K562 (cell line): Measurements from ENCODE around the gene PIEZO2. TPM values are rescaled to one million over a fixed set of nuclear protein-coding genes. Genes with fewer than 3 reads are reported as not detected.
A peak's percentile ranks its signal among the peaks of the same experiment; 100 is the strongest.

Source experiments
- ATAC-seq: fragments of 200-7000 bp; cut with Tn5 transposase; 3 replicates; pipeline ENCODE4 v1.9.1; 2020; ENCODE audit warnings: moderate library complexity
- BruUV-seq: library from RNA; stranded (reverse); fragments of 400-500 nt; replicated peaks from 2 replicates; lab custom pipeline; 2021; lab: Mats Ljungman, UMichigan
- CTCF ChIA-PET: fragments of 300-600 bp; formaldehyde crosslinking; extraction: SDS; loops from one replicate; lab custom pipeline; 2021; ENCODE audit warnings: low intra/inter-chr PET ratio; lab: Yijun Ruan, JAX
- POLR2A ChIA-PET: fragments of 300-600, 350-650 bp; sonication (Branson Sonifier 250); formaldehyde crosslinking; extraction: SDS; loops from one replicate; lab custom pipeline; 2021; ENCODE audit warnings: antibody characterized with exemption, inconsistent platforms; lab: Yijun Ruan, JAX
- DNase-seq, 4 experiments: peaks; one replicate each; pipeline versions ENCODE4 v3.0.0 to v3.0.0-alpha.2; 2011 to 2018; ENCODE audit warnings: low spot score in 3 of 4, mixed read lengths in 3 of 4; ENCODE audit errors: extremely low read depth in 1 of 4
- FAIRE-seq: peaks from 2 replicates; lab custom pipeline; 2011; peaks lifted over from hg19 to GRCh38; lab: Jason Lieb, UNC
- H2AFZ ChIP-seq: 2 replicates; pipeline ENCODE4 v1.6.0; 2011; ENCODE audit warnings: low read depth, low read length, control low read depth, inconsistent platforms
- H3K27ac ChIP-seq: fragments of 200-600 bp; 3 replicates; pipeline ENCODE4 v1.8.0; 2011; ENCODE audit warnings: low read depth, mild to moderate bottlenecking, control low read depth, inconsistent platforms, low read length, moderate library complexity, mixed read lengths; ENCODE audit errors: extremely low read depth
- H3K27me3 ChIP-seq, 2 experiments: fragments of 300-600 bp in 1 of 2; 2 replicates in 1 of 2; 3 replicates in 1 of 2; pipeline versions ENCODE4 v1.6.0 to v1.8.0; 2011; ENCODE audit warnings: inconsistent platforms in 2 of 2, low read length in 2 of 2, mild to moderate bottlenecking in 1 of 2, mixed read lengths in 1 of 2, moderate library complexity in 1 of 2; ENCODE audit not compliant: control insufficient read depth in 2 of 2, insufficient read depth in 2 of 2
- H3K36me3 ChIP-seq: fragments of 300-600 bp; 3 replicates; pipeline ENCODE4 v1.8.0; 2011; ENCODE audit warnings: mild to moderate bottlenecking, low read length, inconsistent platforms; ENCODE audit not compliant: control insufficient read depth, insufficient read depth
- H3K4me1 ChIP-seq, 2 experiments: fragments of 200-600 bp in 1 of 2; replicated peaks in 1 of 2; 2 replicates in 1 of 2; 3 replicates in 1 of 2; pipeline versions ENCODE4 v1.5.1 to v1.8.0; 2011; ENCODE audit warnings: inconsistent platforms in 2 of 2, low read length in 2 of 2, mild to moderate bottlenecking in 1 of 2, mixed read lengths in 1 of 2, moderate library complexity in 1 of 2; ENCODE audit not compliant: control insufficient read depth in 2 of 2, insufficient read depth in 2 of 2
- H3K4me2 ChIP-seq: 2 replicates; pipeline ENCODE4 v1.6.1; 2011; ENCODE audit warnings: low read length, control low read depth, inconsistent platforms, mixed read lengths; ENCODE audit not compliant: insufficient read depth
- H3K4me3 ChIP-seq: fragments of 200-600 bp; sonication (generic), shearing (Covaris generic); 2 replicates; pipeline ENCODE4 v1.5.1; 2016; ENCODE audit warnings: control low read depth, inconsistent platforms
- H3K79me2 ChIP-seq: fragments of 200-600 bp; 3 replicates; pipeline ENCODE4 v1.8.0; 2011; ENCODE audit warnings: low read length, inconsistent platforms; ENCODE audit not compliant: control insufficient read depth, insufficient read depth
- H3K9ac ChIP-seq, 2 experiments: 2 replicates each; pipeline versions ENCODE4 v1.6.0 to v1.6.1; 2011; ENCODE audit warnings: low read depth in 2 of 2, low read length in 2 of 2, control low read depth in 1 of 2, inconsistent platforms in 1 of 2, mild to moderate bottlenecking in 1 of 2, mixed read lengths in 1 of 2; ENCODE audit not compliant: insufficient read depth in 1 of 2
- H3K9me1 ChIP-seq: one replicate; pipeline ENCODE4 v1.6.0; 2011; ENCODE audit warnings: inconsistent platforms, mild to moderate bottlenecking, low read length, moderate library complexity; ENCODE audit not compliant: control insufficient read depth, insufficient read depth
- H3K9me3 ChIP-seq: replicated peaks from 2 replicates; pipeline ENCODE4 v1.5.1; 2011; ENCODE audit warnings: low read depth, low read length, inconsistent platforms; ENCODE audit not compliant: control insufficient read depth, insufficient read depth
- H4K20me1 ChIP-seq: replicated peaks from 2 replicates; pipeline ENCODE4 v1.6.1; 2011; ENCODE audit warnings: low read length, inconsistent platforms, mixed read lengths; ENCODE audit not compliant: control insufficient read depth, insufficient read depth
- DPF2 ChIP-seq: fragments of 450-650 bp; IDR thresholded peaks from 2 replicates; pipeline ENCODE4 v1.6.1; 2016
- ETV1 ChIP-seq: fragments of 450-650 bp; conservative IDR thresholded peaks from 2 replicates; pipeline ENCODE4 v1.6.1; 2016; ENCODE audit warnings: missing genetic modification characterization, control low read depth, low read depth, missing compliant biosample characterization
- GABPB1 ChIP-seq: sonication (generic); formaldehyde crosslinking; IDR thresholded peaks from 2 replicates; pipeline ENCODE4 v1.8.0; 2022; ENCODE audit warnings: mild to moderate bottlenecking, missing genetic modification reagents
- IRF2 ChIP-seq: sonication (generic); formaldehyde crosslinking; IDR thresholded peaks from 2 replicates; pipeline ENCODE4 v1.8.1; 2022; ENCODE audit warnings: mild to moderate bottlenecking, missing genetic modification reagents
- MIER1 ChIP-seq: fragments of 450-650 bp; IDR thresholded peaks from 2 replicates; pipeline ENCODE4 v1.6.1; 2016; ENCODE audit warnings: antibody characterized with exemption, mild to moderate bottlenecking, low read depth
- OTX1 ChIP-seq: fragments of 450-650 bp; formaldehyde crosslinking; IDR thresholded peaks from 2 replicates; pipeline ENCODE4 v1.4.0; 2022; ENCODE audit warnings: mild to moderate bottlenecking
- TSC22D4 ChIP-seq: fragments of 450-650 bp; IDR thresholded peaks from 2 replicates; pipeline ENCODE4 v1.6.1; 2016; ENCODE audit warnings: missing genetic modification characterization, missing biosample characterization, control low read depth
- ZNF263 ChIP-seq: sonication (generic); formaldehyde crosslinking; IDR thresholded peaks from 2 replicates; pipeline ENCODE4 v1.8.0; 2022; ENCODE audit warnings: mild to moderate bottlenecking, missing genetic modification reagents, borderline replicate concordance
- ZNF57 ChIP-seq: fragments of 450-650 bp; formaldehyde crosslinking; IDR thresholded peaks from 2 replicates; pipeline ENCODE4 v1.4.0; 2020; ENCODE audit warnings: mild to moderate bottlenecking, moderate library complexity
- WGBS: fragments of 100-300 bp; shearing (Covaris generic); methylation state at CpG from one replicate; pipeline ENCODE4 v1.1.6; 2016; ENCODE audit warnings: low coverage, mixed read lengths; ENCODE audit not compliant: insufficient coverage; ENCODE audit errors: missing lambda C conversion rate; 5-methylcytosine and 5-hydroxymethylcytosine counted together
- in situ Hi-C: fragments of 300-500 bp; cut with MboI; formaldehyde crosslinking; loops from 4 replicates; pipeline ENCODE4 v1.15.0; 2018; ENCODE audit warnings: inconsistent platforms, mixed read lengths
- intact Hi-C: fragments of 100-400 bp; cut with micrococcal nuclease; formaldehyde crosslinking; loops from 2 replicates; pipeline ENCODE4 v1.14.2; 2022
- polyA plus RNA-seq, 8 experiments: library from polyadenylated mRNA; depleted of rRNA in 4 of 8; stranded (reverse) in 5 of 8; unstranded in 3 of 8; fragments of >200 nt; fragmentation: Nextera tagmentation in 2 of 8; fragmentation: Illumina TruSeq in 1 of 8; extraction: Ambion mirVana in 2 of 8; extraction: Trizol in 1 of 8; gene quantifications; 2 replicates each; pipeline versions ENCODE4 v1.2.1 to v1.2.3, GENCODE V29; 2011 to 2014; ENCODE audit warnings: inconsistent platforms in 1 of 8, missing spikeins in 1 of 8
- total RNA-seq, 7 experiments: library from RNA; depleted of rRNA in 6 of 7; stranded (reverse); fragments of >200 nt in 6 of 7; fragmentation: Illumina TruSeq in 2 of 7; extraction: Trizol in 2 of 7; gene quantifications; 2 replicates each; pipeline versions ENCODE4 v1.2.1 to v1.2.3, GENCODE V29; 2011 to 2021; ENCODE audit warnings: low replicate concordance in 1 of 7
- TF ChIP-seq, protein P1 (sequence below): fragments of 450-650 bp; formaldehyde crosslinking; IDR thresholded peaks from 2 replicates; pipeline ENCODE4 v1.4.0; 2022; ENCODE audit warnings: missing genetic modification characterization
- TF ChIP-seq, protein P2 (sequence below), 2 experiments: fragments of 450-650 bp in 1 of 2; sonication (generic) in 1 of 2; formaldehyde crosslinking in 1 of 2; IDR thresholded peaks in 1 of 2; conservative IDR thresholded peaks in 1 of 2; 2 replicates each; pipeline versions ENCODE4 v1.6.1 to v1.8.1; 2016 to 2023; ENCODE audit warnings: mild to moderate bottlenecking in 2 of 2, moderate library complexity in 2 of 2, inconsistent platforms in 1 of 2, missing genetic modification reagents in 1 of 2
- TF ChIP-seq, protein P3 (sequence below): fragments of 450-650 bp; conservative IDR thresholded peaks from 2 replicates; pipeline ENCODE4 v1.6.1; 2016; ENCODE audit warnings: missing genetic modification characterization, low read depth, mild to moderate bottlenecking, missing compliant biosample characterization, moderate library complexity
- TF ChIP-seq, protein P4 (sequence below): fragments of 450-650 bp; IDR thresholded peaks from 2 replicates; pipeline ENCODE4 v1.6.1; 2014; ENCODE audit warnings: low read depth, mild to moderate bottlenecking, moderate library complexity, borderline replicate concordance

The PIEZO2 gene
- total and polyA plus RNA-seq, 9 of the 15 experiments (the other 6 are each of a cell fraction or from before 2014, with no cell fraction given): 0.54 to 4.1 (median 2.0) TPM

DNA sequence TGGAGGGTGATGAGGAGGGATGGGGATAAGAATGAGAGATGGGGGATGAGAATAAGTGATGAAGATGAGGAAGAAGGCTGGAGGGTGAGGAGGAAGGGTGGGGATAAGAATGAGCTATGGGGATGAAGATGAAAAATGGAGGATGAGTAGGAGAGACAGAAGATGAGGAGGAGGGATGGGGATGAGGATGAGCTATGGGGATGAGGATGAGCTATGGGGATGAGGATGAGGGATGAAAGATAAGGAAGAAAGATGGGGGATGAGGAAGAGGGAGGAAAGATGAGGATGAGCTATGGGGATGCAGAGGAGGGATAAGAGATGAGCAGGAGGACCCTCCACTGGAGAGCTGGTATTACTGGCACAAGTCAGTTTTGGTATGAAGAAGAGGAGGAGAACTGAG lies 392.0 kb downstream of the PIEZO2 start:
- FAIRE-seq: no peak
- CTCF ChIA-PET: no interaction called here

DNA sequence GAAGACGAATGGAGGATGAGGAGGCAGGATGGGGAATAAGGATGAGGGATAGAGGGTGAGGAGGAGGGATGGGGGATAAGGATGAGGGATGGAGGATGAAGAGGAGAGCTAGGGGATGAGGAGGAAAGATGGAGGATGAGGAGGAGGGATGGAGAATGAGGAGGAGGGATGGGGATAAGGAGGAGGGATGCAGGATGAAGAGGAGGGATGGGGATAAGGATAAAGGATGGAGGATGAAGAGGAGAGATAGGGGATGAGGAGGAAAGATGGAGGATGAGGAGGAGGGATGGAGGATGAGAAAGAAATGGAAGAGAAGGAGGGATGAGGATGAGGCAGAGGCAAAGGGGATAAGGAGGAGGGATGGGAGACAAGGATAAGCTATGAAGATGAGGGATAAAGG lies 393.5 kb downstream of the PIEZO2 start:
- H3K36me3 ChIP-seq: no peaks in the 10 kb centered on the region
- no peaks in the 10 kb centered on the region for H3K4me1 ChIP-seq
- H4K20me1 ChIP-seq: no peaks in the 10 kb centered on the region
- no peaks in the 10 kb centered on the region for H3K79me2 ChIP-seq
- H3K9me1 ChIP-seq: no peaks in the 10 kb centered on the region
- WGBS: 0% methylated on average over 1 of the region's 1 CpG
- in situ Hi-C loops: no loop called here
- CTCF ChIA-PET: no interaction called here
- H3K4me2 ChIP-seq: no peak overlapping the region
- no peak overlapping the region for H3K4me3 ChIP-seq
- ATAC-seq: no peak
- no peak overlapping the region for H3K9ac ChIP-seq
- no peak overlapping the region for H2AFZ ChIP-seq
- peaks cover 18 to 30% of the 10 kb centered on the region in 2 experiments; a peak in 4 of 5 replicates for H3K27me3 ChIP-seq
- intact Hi-C loops: no loop called here
- H3K9me3 ChIP-seq: no peaks in the 10 kb centered on the region
- BruUV-seq: no TSS peak
- no peak for FAIRE-seq
- H3K27ac ChIP-seq: no peak overlapping the region
- DNase-seq: no peak
- POLR2A ChIA-PET: interaction anchor here (0.8 kb wide), 1 partner anchor 14 kb away, joined by 3 read pairs; no protein-coding TSS in a partner anchor
- TF ChIP-seq, protein P1, sequence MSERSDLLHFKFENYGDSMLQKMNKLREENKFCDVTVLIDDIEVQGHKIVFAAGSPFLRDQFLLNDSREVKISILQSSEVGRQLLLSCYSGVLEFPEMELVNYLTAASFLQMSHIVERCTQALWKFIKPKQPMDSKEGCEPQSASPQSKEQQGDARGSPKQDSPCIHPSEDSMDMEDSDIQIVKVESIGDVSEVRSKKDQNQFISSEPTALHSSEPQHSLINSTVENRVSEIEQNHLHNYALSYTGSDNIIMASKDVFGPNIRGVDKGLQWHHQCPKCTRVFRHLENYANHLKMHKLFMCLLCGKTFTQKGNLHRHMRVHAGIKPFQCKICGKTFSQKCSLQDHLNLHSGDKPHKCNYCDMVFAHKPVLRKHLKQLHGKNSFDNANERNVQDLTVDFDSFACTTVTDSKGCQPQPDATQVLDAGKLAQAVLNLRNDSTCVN: peak; percentile 50; the same call in 1 of the 2 replicates
- no peak for TF ChIP-seq GABPB1
- TF ChIP-seq ZNF57 (CRISPR knock-in tag): no peak
- no peak for TF ChIP-seq IRF2 (CRISPR knock-in tag)
- no peak for TF ChIP-seq MIER1
- TF ChIP-seq, protein P2, sequence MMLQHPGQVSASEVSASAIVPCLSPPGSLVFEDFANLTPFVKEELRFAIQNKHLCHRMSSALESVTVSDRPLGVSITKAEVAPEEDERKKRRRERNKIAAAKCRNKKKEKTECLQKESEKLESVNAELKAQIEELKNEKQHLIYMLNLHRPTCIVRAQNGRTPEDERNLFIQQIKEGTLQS (IDR thresholded peaks at IDR 0.05): no peak
- TF ChIP-seq, protein P2 (CRISPR knock-in tag; conservative IDR thresholded peaks at IDR 0.05): no peak
- TF ChIP-seq, protein P3, sequence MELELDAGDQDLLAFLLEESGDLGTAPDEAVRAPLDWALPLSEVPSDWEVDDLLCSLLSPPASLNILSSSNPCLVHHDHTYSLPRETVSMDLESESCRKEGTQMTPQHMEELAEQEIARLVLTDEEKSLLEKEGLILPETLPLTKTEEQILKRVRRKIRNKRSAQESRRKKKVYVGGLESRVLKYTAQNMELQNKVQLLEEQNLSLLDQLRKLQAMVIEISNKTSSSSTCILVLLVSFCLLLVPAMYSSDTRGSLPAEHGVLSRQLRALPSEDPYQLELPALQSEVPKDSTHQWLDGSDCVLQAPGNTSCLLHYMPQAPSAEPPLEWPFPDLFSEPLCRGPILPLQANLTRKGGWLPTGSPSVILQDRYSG (tag): no peak
- TF ChIP-seq, protein P4, sequence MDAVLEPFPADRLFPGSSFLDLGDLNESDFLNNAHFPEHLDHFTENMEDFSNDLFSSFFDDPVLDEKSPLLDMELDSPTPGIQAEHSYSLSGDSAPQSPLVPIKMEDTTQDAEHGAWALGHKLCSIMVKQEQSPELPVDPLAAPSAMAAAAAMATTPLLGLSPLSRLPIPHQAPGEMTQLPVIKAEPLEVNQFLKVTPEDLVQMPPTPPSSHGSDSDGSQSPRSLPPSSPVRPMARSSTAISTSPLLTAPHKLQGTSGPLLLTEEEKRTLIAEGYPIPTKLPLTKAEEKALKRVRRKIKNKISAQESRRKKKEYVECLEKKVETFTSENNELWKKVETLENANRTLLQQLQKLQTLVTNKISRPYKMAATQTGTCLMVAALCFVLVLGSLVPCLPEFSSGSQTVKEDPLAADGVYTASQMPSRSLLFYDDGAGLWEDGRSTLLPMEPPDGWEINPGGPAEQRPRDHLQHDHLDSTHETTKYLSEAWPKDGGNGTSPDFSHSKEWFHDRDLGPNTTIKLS: no peak
- no peak for TF ChIP-seq ETV1 (tag)

More for the DNA sequence above, 392.0 kb downstream of the PIEZO2 start:
- H3K4me2 ChIP-seq: no peak overlapping the region
- H4K20me1 ChIP-seq: no peaks in the 10 kb centered on the region
- H2AFZ ChIP-seq: no peak overlapping the region
- in situ Hi-C loops: no loop called here
- no peak for DNase-seq
- 0 out of 2 replicates have a peak, but pooled peaks have one; percentile 39 for TF ChIP-seq TSC22D4 (tag)
- TF ChIP-seq ZNF263: peak; percentile 93
- TF ChIP-seq DPF2: no peak
- TF ChIP-seq OTX1 (CRISPR knock-in tag): 0 out of 2 replicates have a peak, but pooled peaks have one; percentile 35
- H3K27ac ChIP-seq: no peak overlapping the region
- H3K79me2 ChIP-seq: no peaks in the 10 kb centered on the region
- POLR2A ChIA-PET: interaction anchor here (1.0 kb wide), 1 partner anchor 19 kb away, joined by 3 read pairs; no protein-coding TSS in a partner anchor
- no peaks in the 10 kb centered on the region for H3K4me1 ChIP-seq
- H3K4me3 ChIP-seq: no peak overlapping the region
- no peak overlapping the region for H3K9ac ChIP-seq
- intact Hi-C loops: no loop called here
- ATAC-seq: no peak
- no peaks in the 10 kb centered on the region for H3K36me3 ChIP-seq
- peaks cover 13 to 25% of the 10 kb centered on the region in 2 experiments; a peak in 3 of 5 replicates for H3K27me3 ChIP-seq
- H3K9me1 ChIP-seq: no peaks in the 10 kb centered on the region
- BruUV-seq: no TSS peak
- H3K9me3 ChIP-seq: no peaks in the 10 kb centered on the region
